Endodermal cell (in vitro differentiated cells): ENCODE measurements around the gene PES1. TPM values are rescaled to one million over a fixed set of nuclear protein-coding genes. Genes with fewer than 3 reads are reported as not detected.

Source experiments
- DNase-seq: peaks from one replicate; pipeline ENCODE4 v3.0.0-alpha.2; 2017
- H3K27ac ChIP-seq: 2 replicates; pipeline ENCODE4 v1.5.1; 2013; ENCODE audit warnings: mild to moderate bottlenecking, low read depth, low read length, moderate library complexity
- H3K27me3 ChIP-seq: 2 replicates; pipeline ENCODE4 v1.6.1; 2013; ENCODE audit warnings: mild to moderate bottlenecking, low read length, moderate library complexity; ENCODE audit not compliant: insufficient read depth, control insufficient read depth, poor library complexity, severe bottlenecking
- H3K36me3 ChIP-seq: 2 replicates; pipeline ENCODE4 v1.7.0; 2013; ENCODE audit warnings: mild to moderate bottlenecking, low read length, moderate library complexity; ENCODE audit not compliant: control insufficient read depth, insufficient read depth
- H3K4me1 ChIP-seq: one replicate; pipeline ENCODE4 v1.7.0; 2013; ENCODE audit warnings: low read length; ENCODE audit not compliant: control insufficient read depth, insufficient read depth
- H3K4me3 ChIP-seq: 2 replicates; pipeline ENCODE4 v1.5.1; 2013; ENCODE audit warnings: mild to moderate bottlenecking, low read length, moderate library complexity
- H3K9ac ChIP-seq: 2 replicates; pipeline ENCODE4 v1.6.1; 2013; ENCODE audit warnings: mild to moderate bottlenecking, low read length, moderate library complexity; ENCODE audit not compliant: poor library complexity, severe bottlenecking; ENCODE audit errors: extremely low read depth
- H3K9me3 ChIP-seq: 2 replicates; pipeline ENCODE4 v1.6.1; 2013; ENCODE audit warnings: mild to moderate bottlenecking, low read length, moderate library complexity; ENCODE audit not compliant: control insufficient read depth
- H3K27ac Mint-ChIP-seq: 2 replicates; pipeline ENCODE4 v1.8.0; 2020; ENCODE audit warnings: mixed read lengths
- H3K27me3 Mint-ChIP-seq: 2 replicates; pipeline ENCODE4 v1.8.0; 2021; ENCODE audit warnings: mild to moderate bottlenecking, mixed read lengths; ENCODE audit not compliant: insufficient read depth
- H3K36me3 Mint-ChIP-seq: 2 replicates; pipeline ENCODE4 v1.8.0; 2020; ENCODE audit warnings: low read depth, mixed read lengths
- H3K4me1 Mint-ChIP-seq: 2 replicates; pipeline ENCODE4 v1.8.0; 2020; ENCODE audit warnings: mixed read lengths
- H3K4me3 Mint-ChIP-seq: 2 replicates; pipeline ENCODE4 v1.8.0; 2020; ENCODE audit warnings: mild to moderate bottlenecking, moderate library complexity, mixed read lengths
- H3K9me3 Mint-ChIP-seq: 2 replicates; pipeline ENCODE4 v1.8.0; 2020; ENCODE audit warnings: mild to moderate bottlenecking, mixed read lengths
- CTCF ChIP-seq: fragments of 200-600 bp; sonication (generic); conservative IDR thresholded peaks from 2 replicates; pipeline ENCODE4 v1.5.0; 2021; ENCODE audit warnings: antibody characterized with exemption, mild to moderate bottlenecking
- WGBS, 2 experiments: methylation state at CpG; one replicate each; pipeline versions ENCODE4 v1.1.5 to v1.1.7; 2013; ENCODE audit warnings: missing lambda C conversion rate in 2 of 2, mixed read lengths in 1 of 2; ENCODE audit not compliant: insufficient coverage in 1 of 2, insufficient read length in 1 of 2; 5-methylcytosine and 5-hydroxymethylcytosine counted together
- long read RNA-seq, 4 experiments: library from polyadenylated mRNA in 2 of 4; library from RNA in 1 of 4; library from capped mRNA in 1 of 4; stranded (forward) in 3 of 4; unstranded in 1 of 4; transcript quantifications; one replicate each; pipeline ENCODE4 v2.0.0, GENCODE V29; 2020 to 2021; ENCODE audit warnings: inconsistent platforms in 1 of 4
- polyA plus RNA-seq, 2 experiments: library from polyadenylated mRNA; stranded (reverse); fragments of 50-300 nt; gene quantifications; one replicate each; pipeline ENCODE4 v1.2.3, GENCODE V29; 2013
- total RNA-seq, 2 donors: library from RNA; stranded (reverse); fragmentation: NEBNext Ultra II Directional in 1 of 2; extraction: Animal tissue kit (Norgen Biotek cat#: 25700) in 1 of 2; gene quantifications; 2 replicates in 1 of 2; 3 replicates in 1 of 2; pipeline ENCODE4 v1.2.1, GENCODE V29; 2021

The PES1 gene
- total RNA-seq, result 10 to 100 TPM; 78.7 to 90.2 TPM
- 55.6 TPM for polyA plus RNA-seq (2013, experiment 1 of 2)
- polyA plus RNA-seq (2013, experiment 2 of 2), result 52.0 TPM
- long read RNA-seq, experiment 1, partial matches to known transcripts, result 4 of 12 reads
- long read RNA-seq, experiment 1, other reads (novel, unspliced or antisense), result 4 of 12 reads
- long read RNA-seq, experiment 2, transcript PES1-201 (15 exons, 1,988 nt), result minor isoform, 9 of 141 reads
- long read RNA-seq, experiment 2, transcript PES1-202 (15 exons, 2,295 nt), result major isoform, 109 of 141 reads
- long read RNA-seq, experiment 2, partial matches to known transcripts, result 11 of 141 reads
- long read RNA-seq, experiment 2, other reads (novel, unspliced or antisense), result 10 of 141 reads
- long read RNA-seq, experiment 3, transcript PES1-202 (15 exons, 2,295 nt), result major isoform, 79 of 101 reads
- long read RNA-seq, experiment 3, partial matches to known transcripts, result 6 of 101 reads
- long read RNA-seq, experiment 3, other reads (novel, unspliced or antisense), result 12 of 101 reads
- long read RNA-seq, experiment 4, transcript PES1-201 (15 exons, 1,988 nt), result minor isoform, 6 of 96 reads
- long read RNA-seq, experiment 4, transcript PES1-202 (15 exons, 2,295 nt), result major isoform, 68 of 96 reads
- long read RNA-seq, experiment 4, partial matches to known transcripts, result 13 of 96 reads
- long read RNA-seq, experiment 4, other reads (novel, unspliced or antisense), result 6 of 96 reads

- Histone ChIP-seq H3K4me1 (no peaks in the 10 kb centered on the region), H3K9me3 (no peaks in the 10 kb centered on the region), H3K4me3 (peak within 1 kb of the TSS; percentile 99), H3K27ac (peak within 1 kb of the TSS; percentile 97), H3K36me3 (peaks cover 32% of the 10 kb centered on the region), H3K9ac (peak within 1 kb of the TSS; percentile 90), H3K27me3 (peaks cover 20% of the 10 kb centered on the region)
- WGBS, 2 experiments, result 0 to 1% methylated on average over 30 to 49 of the region's 49 CpGs
- no peak for TF ChIP-seq CTCF
- Mint-ChIP-seq H3K9me3 (no peaks in the 10 kb centered on the region), H3K4me3 (no peak within 1 kb of the TSS), H3K27ac (no peak within 1 kb of the TSS), H3K27me3 (peaks cover 20% of the 10 kb centered on the region), H3K4me1 (peaks cover 7% of the 10 kb centered on the region), H3K36me3 (peaks cover 25% of the 10 kb centered on the region)
- peak; percentile 97 for DNase-seq
These were observed at the start of gene PES1 for GRCh38 chr22:30591588-30592359. TSS of gene PES1 (minus strand) at chr22:30591910. CDS start at chr22:30591833, 77 bp downstream.

- no peak for TF ChIP-seq CTCF
- 88 to 96% methylated on average over 3 to 4 of the region's 4 CpGs for WGBS, 2 experiments
- DNase-seq, result no peak
- peaks cover 15% of the 10 kb centered on the region for H3K36me3 Mint-ChIP-seq
- no peak overlapping the region for H3K27ac Mint-ChIP-seq
- no peaks in the 10 kb centered on the region for H3K4me1 ChIP-seq
- H3K9me3 Mint-ChIP-seq, result peaks cover 20% of the 10 kb centered on the region
- peaks cover 18% of the 10 kb centered on the region for H3K4me1 Mint-ChIP-seq
- no peaks in the 10 kb centered on the region for H3K9me3 ChIP-seq
- no peaks in the 10 kb centered on the region for H3K36me3 ChIP-seq
- no peak overlapping the region for H3K27ac ChIP-seq
- H3K27me3 Mint-ChIP-seq, result peaks cover 5% of the 10 kb centered on the region
- H3K4me3 Mint-ChIP-seq, result no peak overlapping the region
- H3K9ac ChIP-seq, result no peak overlapping the region
- no peaks in the 10 kb centered on the region for H3K27me3 ChIP-seq
- no peak overlapping the region for H3K4me3 ChIP-seq
These were observed 49.2 kb upstream of the PES1 start for GRCh38 chr22:30640839-30641430.

GRCh38 chr22:30640361-30640760, 48.7 kb upstream of the PES1 start:
- DNase-seq, result no peak
- Mint-ChIP-seq H3K27me3 (peaks cover 6% of the 10 kb centered on the region), H3K4me3 (no peak overlapping the region), H3K9me3 (peaks cover 20% of the 10 kb centered on the region), H3K36me3 (peaks cover 15% of the 10 kb centered on the region), H3K4me1 (peaks cover 18% of the 10 kb centered on the region), H3K27ac (no peak overlapping the region)
- WGBS, 2 experiments, result 93% methylated on average over 3 to 4 of the region's 4 CpGs
- Histone ChIP-seq H3K27ac (no peak overlapping the region), H3K9ac (no peak overlapping the region), H3K4me3 (no peak overlapping the region), H3K4me1 (no peaks in the 10 kb centered on the region), H3K9me3 (no peaks in the 10 kb centered on the region), H3K27me3 (no peaks in the 10 kb centered on the region), H3K36me3 (no peaks in the 10 kb centered on the region)
- no peak for TF ChIP-seq CTCF
